Rectal smooth muscle tissue (tissue), 1 donor: Measurements from ENCODE around the gene PPIP5K2.
"Not testable (repeated sequence)": the region's sequence is repeated elsewhere in the genome, so short reads cannot be mapped to it uniquely, and the experiment has no call there.

Experiments used
- H3K27ac ChIP-seq: one replicate; pipeline ENCODE4 v1.7.0; 2013; ENCODE audit warnings: low read depth, low read length, inconsistent platforms
- H3K27me3 ChIP-seq: one replicate; pipeline ENCODE4 v1.7.0; 2013; ENCODE audit warnings: low read length; ENCODE audit not compliant: control insufficient read depth, insufficient read depth
- H3K36me3 ChIP-seq: one replicate; pipeline ENCODE4 v1.7.0; 2013; ENCODE audit warnings: low read length; ENCODE audit not compliant: control insufficient read depth, insufficient read depth
- H3K4me1 ChIP-seq: one replicate; pipeline ENCODE4 v1.7.0; 2013; ENCODE audit warnings: low read length; ENCODE audit not compliant: control insufficient read depth, insufficient read depth
- H3K4me3 ChIP-seq: one replicate; pipeline ENCODE4 v1.7.0; 2013; ENCODE audit warnings: low read length
- H3K9ac ChIP-seq: one replicate; pipeline ENCODE4 v1.7.0; 2013; ENCODE audit warnings: low read length

The PPIP5K2 gene

GRCh38 chr5:103216137-103216536, 96.0 kb downstream of the PPIP5K2 start:
- Histone ChIP-seq H3K4me3 (no peak overlapping the region), H3K36me3 (no peaks in the 10 kb centered on the region), H3K27me3 (no peaks in the 10 kb centered on the region), H3K9ac (no peak overlapping the region), H3K27ac (no peak overlapping the region), H3K4me1 (no peaks in the 10 kb centered on the region)

- Histone ChIP-seq H3K4me1 (no peaks in the 10 kb centered on the region), H3K9ac (no peak overlapping the region), H3K36me3 (no peaks in the 10 kb centered on the region), H3K27me3 (no peaks in the 10 kb centered on the region), H3K4me3 (no peak overlapping the region), H3K27ac (no peak overlapping the region)
Observed at GRCh38 chr5:103216697-103217096, 96.6 kb downstream of the PPIP5K2 start.

- Histone ChIP-seq H3K27ac (no peak overlapping the region), H3K4me1 (no peaks in the 10 kb centered on the region), H3K9ac (no peak overlapping the region), H3K36me3 (no peaks in the 10 kb centered on the region), H3K4me3 (no peak overlapping the region), H3K27me3 (no peaks in the 10 kb centered on the region)
Observed at GRCh38 chr5:103217101-103217500, 97.0 kb downstream of the PPIP5K2 start.

GRCh38 chr5:103218164-103218563, 98.1 kb downstream of the PPIP5K2 start:
- Histone ChIP-seq H3K9ac (no peak overlapping the region), H3K27ac (no peak overlapping the region), H3K4me3 (no peak overlapping the region), H3K36me3 (no peaks in the 10 kb centered on the region), H3K4me1 (no peaks in the 10 kb centered on the region), H3K27me3 (no peaks in the 10 kb centered on the region)

- not testable (repeated sequence) for H3K9ac ChIP-seq, H3K27ac ChIP-seq, H3K4me3 ChIP-seq, H3K4me1 ChIP-seq, H3K36me3 ChIP-seq, H3K27me3 ChIP-seq
Observed at GRCh38 chr5:103219074-103219473, 99.0 kb downstream of the PPIP5K2 start.

GRCh38 chr5:103223031-103223955, 103.2 kb downstream of the PPIP5K2 start:
- Histone ChIP-seq H3K4me1 (no peaks in the 10 kb centered on the region), H3K27me3 (no peaks in the 10 kb centered on the region), H3K9ac (no peak overlapping the region), H3K27ac (no peak overlapping the region), H3K4me3 (no peak overlapping the region), H3K36me3 (no peaks in the 10 kb centered on the region)

GRCh38 chr5:103224118-103224893, 104.2 kb downstream of the PPIP5K2 start:
- no peaks in the 10 kb centered on the region for H3K4me1 ChIP-seq
- H3K4me3 ChIP-seq: no peak overlapping the region
- H3K9ac ChIP-seq: no peak overlapping the region
- H3K36me3 ChIP-seq: no peaks in the 10 kb centered on the region
- no peaks in the 10 kb centered on the region for H3K27me3 ChIP-seq
- H3K27ac ChIP-seq: no peak overlapping the region

GRCh38 chr5:103224894-103225246, 104.8 kb downstream of the PPIP5K2 start:
- Histone ChIP-seq H3K4me1 (no peaks in the 10 kb centered on the region), H3K9ac (no peak overlapping the region), H3K36me3 (no peaks in the 10 kb centered on the region), H3K4me3 (no peak overlapping the region), H3K27me3 (no peaks in the 10 kb centered on the region), H3K27ac (no peak overlapping the region)

- no peak overlapping the region for H3K9ac ChIP-seq
- H3K27me3 ChIP-seq: no peaks in the 10 kb centered on the region
- no peaks in the 10 kb centered on the region for H3K36me3 ChIP-seq
- no peak overlapping the region for H3K27ac ChIP-seq
- no peak overlapping the region for H3K4me3 ChIP-seq
- no peaks in the 10 kb centered on the region for H3K4me1 ChIP-seq
Observed at GRCh38 chr5:103228061-103228460, 108.0 kb downstream of the PPIP5K2 start.

GRCh38 chr5:103228588-103228987, 108.5 kb downstream of the PPIP5K2 start:
- Histone ChIP-seq H3K27ac (no peak overlapping the region), H3K27me3 (no peaks in the 10 kb centered on the region)

GRCh38 chr5:103232393-103232999, 112.4 kb downstream of the PPIP5K2 start:
- no peak overlapping the region for H3K27ac ChIP-seq
- no peaks in the 10 kb centered on the region for H3K36me3 ChIP-seq
- H3K4me3 ChIP-seq: no peak overlapping the region
- no peak overlapping the region for H3K9ac ChIP-seq
- no peaks in the 10 kb centered on the region for H3K27me3 ChIP-seq
- no peaks in the 10 kb centered on the region for H3K4me1 ChIP-seq

More at GRCh38 chr5:103228588-103228987, 108.5 kb downstream of the PPIP5K2 start:
- no peaks in the 10 kb centered on the region for H3K4me1 ChIP-seq
- H3K36me3 ChIP-seq: no peaks in the 10 kb centered on the region
- H3K4me3 ChIP-seq: no peak overlapping the region
- H3K9ac ChIP-seq: no peak overlapping the region

GRCh38 chr5:103234239-103234975, 114.3 kb downstream of the PPIP5K2 start:
- no peaks in the 10 kb centered on the region for H3K36me3 ChIP-seq
- no peak overlapping the region for H3K4me3 ChIP-seq
- H3K4me1 ChIP-seq: no peaks in the 10 kb centered on the region
- no peak overlapping the region for H3K27ac ChIP-seq
- H3K27me3 ChIP-seq: no peaks in the 10 kb centered on the region
- H3K9ac ChIP-seq: no peak overlapping the region
